Measurements from ENCODE around the gene UGT1A6. TPM values are rescaled to one million over a fixed set of nuclear protein-coding genes. Genes with fewer than 3 reads are reported as not detected.
A peak's percentile ranks its signal among the peaks of the same experiment; 100 is the strongest.

Gene UGT1A6
- total RNA-seq, 1 donor from 2014 or later: 1.9 TPM

DNA sequence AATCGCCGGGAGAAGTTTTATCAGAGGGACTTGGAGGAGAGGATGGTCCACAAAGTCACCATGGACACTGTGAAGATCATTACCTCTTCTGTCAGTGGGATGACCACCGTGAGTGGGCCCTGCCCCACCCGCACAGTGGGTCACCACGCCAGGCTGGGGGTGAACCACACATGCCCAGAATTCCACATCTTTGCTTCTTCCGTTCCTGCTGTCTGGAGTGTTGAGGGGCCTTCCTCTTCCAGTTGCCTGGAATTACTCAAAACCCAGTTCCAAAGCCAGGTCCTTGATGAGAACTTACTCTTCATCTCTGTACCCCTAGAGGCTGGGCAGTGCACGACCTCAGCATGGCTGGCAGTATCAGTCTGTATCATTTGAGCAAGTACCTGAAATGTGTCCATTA, 107.5 kb downstream of the UGT1A6 start:
- no peak overlapping the region for H3K4me3 Mint-ChIP-seq
- peaks cover 25% of the 10 kb centered on the region for H3K27me3 Mint-ChIP-seq
- DNase-seq (ENCODE audit: extremely low spot score, unreplicated experiment): no peak
- H3K4me1 Mint-ChIP-seq (ENCODE audit: unreplicated experiment): no peaks in the 10 kb centered on the region
- no peaks in the 10 kb centered on the region for H3K36me3 Mint-ChIP-seq
- no peak overlapping the region for H3K27ac Mint-ChIP-seq
- no peaks in the 10 kb centered on the region for H3K9me3 Mint-ChIP-seq
- TF ChIP-seq, protein P1, sequence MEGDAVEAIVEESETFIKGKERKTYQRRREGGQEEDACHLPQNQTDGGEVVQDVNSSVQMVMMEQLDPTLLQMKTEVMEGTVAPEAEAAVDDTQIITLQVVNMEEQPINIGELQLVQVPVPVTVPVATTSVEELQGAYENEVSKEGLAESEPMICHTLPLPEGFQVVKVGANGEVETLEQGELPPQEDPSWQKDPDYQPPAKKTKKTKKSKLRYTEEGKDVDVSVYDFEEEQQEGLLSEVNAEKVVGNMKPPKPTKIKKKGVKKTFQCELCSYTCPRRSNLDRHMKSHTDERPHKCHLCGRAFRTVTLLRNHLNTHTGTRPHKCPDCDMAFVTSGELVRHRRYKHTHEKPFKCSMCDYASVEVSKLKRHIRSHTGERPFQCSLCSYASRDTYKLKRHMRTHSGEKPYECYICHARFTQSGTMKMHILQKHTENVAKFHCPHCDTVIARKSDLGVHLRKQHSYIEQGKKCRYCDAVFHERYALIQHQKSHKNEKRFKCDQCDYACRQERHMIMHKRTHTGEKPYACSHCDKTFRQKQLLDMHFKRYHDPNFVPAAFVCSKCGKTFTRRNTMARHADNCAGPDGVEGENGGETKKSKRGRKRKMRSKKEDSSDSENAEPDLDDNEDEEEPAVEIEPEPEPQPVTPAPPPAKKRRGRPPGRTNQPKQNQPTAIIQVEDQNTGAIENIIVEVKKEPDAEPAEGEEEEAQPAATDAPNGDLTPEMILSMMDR (conservative IDR thresholded peaks at IDR 0.05): no peak

DNA sequence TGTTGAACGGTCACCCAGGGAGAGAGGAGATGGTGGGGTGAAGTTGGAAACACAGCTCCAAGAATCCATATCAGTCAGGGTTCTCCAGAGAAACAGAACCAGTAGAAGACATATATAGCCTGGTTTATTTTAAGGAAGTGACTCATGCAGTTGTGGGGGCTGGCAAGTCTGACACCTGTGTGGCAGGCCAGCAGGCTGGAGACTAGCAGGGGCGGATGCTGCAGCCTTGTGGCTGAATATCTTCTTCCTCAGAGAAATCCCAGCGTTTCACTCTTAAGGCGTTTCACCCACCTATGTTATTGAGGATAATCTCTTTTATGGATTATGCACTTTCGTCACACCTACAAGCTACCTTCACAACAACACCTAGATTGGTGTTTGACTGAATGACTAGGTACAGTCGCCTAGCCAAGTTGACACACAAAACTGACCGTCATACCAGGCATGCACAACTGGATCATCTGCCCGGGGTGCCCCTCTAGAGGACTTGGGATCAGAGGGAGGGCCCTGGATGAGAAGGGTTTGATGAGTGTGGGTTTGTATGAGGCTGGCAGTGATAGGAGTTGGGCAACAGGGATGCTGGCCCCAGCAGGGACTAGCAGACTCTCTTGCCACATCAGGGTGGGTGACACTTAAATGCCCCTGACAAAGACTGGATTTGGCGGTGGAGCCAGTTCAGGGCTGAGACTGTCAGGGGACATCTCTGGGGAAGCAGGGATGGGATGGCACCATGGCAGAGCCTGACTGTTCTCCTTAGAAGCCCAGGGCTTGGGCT, 108.9 kb downstream of the UGT1A6 start:
- H3K27me3 Mint-ChIP-seq: peaks cover 27% of the 10 kb centered on the region
- no peaks in the 10 kb centered on the region for H3K36me3 Mint-ChIP-seq
- H3K4me1 Mint-ChIP-seq (ENCODE audit: unreplicated experiment): no peaks in the 10 kb centered on the region
- H3K4me3 Mint-ChIP-seq: no peak overlapping the region
- DNase-seq (ENCODE audit: extremely low spot score, unreplicated experiment): peak; percentile 43
- TF ChIP-seq, protein P1 (conservative IDR thresholded peaks at IDR 0.05): no peak
- no peaks in the 10 kb centered on the region for H3K9me3 Mint-ChIP-seq
- H3K27ac Mint-ChIP-seq: no peak overlapping the region

DNA sequence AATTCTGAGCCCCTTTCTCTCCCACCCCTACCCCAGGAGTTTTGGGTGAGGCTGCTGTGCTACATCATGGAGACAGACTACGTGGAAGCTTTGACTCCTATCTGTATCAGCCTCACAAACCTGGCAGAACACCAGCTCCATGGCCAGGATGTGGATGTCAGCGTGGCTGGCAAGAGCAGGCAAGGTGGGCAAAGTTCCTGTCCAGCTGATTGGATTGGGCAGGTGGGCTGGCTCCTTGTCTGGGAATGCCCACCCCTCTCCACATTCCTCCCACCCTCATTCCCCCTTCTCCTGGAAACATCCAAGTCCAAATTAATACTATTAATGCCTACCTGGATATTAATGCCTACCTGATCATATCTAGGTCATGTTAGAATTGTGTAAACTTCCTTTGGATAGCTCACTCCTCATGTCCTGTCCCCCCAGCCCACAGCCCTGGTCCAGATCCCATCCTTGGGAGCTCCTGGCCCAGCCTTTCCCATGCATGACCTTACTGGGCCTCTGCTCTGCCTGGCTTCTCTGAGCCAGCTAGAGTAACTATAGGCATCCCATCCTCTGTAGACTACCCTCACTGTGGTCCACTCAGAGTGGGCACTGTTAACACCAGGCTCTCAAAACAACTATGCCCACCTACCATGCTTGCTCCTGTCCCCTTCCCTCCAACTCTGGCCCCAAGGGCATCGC, 109.6 kb downstream of the UGT1A6 start:
- Mint-ChIP-seq H3K27me3 (peaks cover 27% of the 10 kb centered on the region), H3K4me1 (ENCODE audit: unreplicated experiment) (no peaks in the 10 kb centered on the region), H3K4me3 (no peak overlapping the region), H3K9me3 (no peaks in the 10 kb centered on the region), H3K27ac (no peak overlapping the region), H3K36me3 (no peaks in the 10 kb centered on the region)
- TF ChIP-seq, protein P1 (conservative IDR thresholded peaks at IDR 0.05): no peak
- peak; percentile 50 for DNase-seq (ENCODE audit: extremely low spot score, unreplicated experiment)

DNA sequence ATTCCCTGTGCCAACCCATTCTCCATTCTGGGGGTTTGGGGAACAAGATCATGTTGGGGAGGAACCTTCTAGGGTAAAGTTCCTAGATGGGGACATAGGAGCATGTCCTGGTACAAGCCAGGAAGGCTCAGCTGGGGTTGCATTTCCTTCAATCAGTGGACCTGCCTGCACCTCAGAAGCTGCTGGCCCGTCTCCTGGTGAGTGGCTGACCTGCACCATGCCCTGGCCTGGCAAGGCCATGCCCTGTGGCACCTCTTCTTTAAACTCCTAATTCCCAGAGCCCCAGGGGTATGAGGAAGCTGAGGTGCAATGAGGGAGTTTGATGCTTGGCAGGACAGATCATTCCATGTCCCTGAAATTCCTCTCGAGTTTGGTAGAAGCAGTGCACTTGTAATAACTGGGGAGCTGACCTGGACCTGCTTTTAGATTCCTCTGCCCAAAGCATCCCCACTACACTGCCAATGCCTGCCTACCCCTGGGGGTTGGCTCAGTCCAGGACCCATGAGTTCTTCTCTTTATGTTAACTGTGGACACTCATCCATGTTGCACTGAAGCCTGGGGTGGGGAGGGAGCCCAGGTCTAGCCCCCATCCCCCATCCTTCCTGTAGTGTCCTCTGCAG, 110.7 kb downstream of the UGT1A6 start:
- peak; percentile 36 for DNase-seq (ENCODE audit: extremely low spot score, unreplicated experiment)
- TF ChIP-seq, protein P1 (conservative IDR thresholded peaks at IDR 0.05): no peak
- H3K36me3 Mint-ChIP-seq: no peaks in the 10 kb centered on the region

DNA sequence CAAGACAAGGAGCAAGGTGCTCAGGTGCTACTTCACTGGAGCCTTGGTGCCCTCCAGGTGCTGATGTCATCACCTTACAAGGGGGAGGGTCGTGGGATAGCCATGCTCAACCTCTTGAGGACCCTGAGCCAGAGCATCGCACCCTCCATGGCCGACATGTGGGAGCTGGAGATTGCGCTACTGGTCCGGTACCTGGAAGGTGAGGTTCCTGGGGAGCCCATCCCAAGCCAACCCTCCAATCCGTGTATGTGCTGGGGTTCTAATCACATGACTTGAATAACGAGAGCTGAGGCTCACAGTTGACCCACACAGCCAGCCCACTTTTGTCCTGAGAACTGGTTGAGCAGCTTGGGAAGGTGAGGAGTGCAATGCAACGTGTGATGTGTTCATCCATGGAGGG, 111.3 kb downstream of the UGT1A6 start:
- Mint-ChIP-seq H3K27me3 (peaks cover 27% of the 10 kb centered on the region), H3K4me1 (ENCODE audit: unreplicated experiment) (no peaks in the 10 kb centered on the region), H3K36me3 (no peaks in the 10 kb centered on the region), H3K27ac (no peak overlapping the region), H3K9me3 (no peaks in the 10 kb centered on the region), H3K4me3 (no peak overlapping the region)
- DNase-seq (ENCODE audit: extremely low spot score, unreplicated experiment): peak; percentile 45
- TF ChIP-seq, protein P1 (conservative IDR thresholded peaks at IDR 0.05): no peak

More for the DNA sequence above, 110.7 kb downstream of the UGT1A6 start:
- no peaks in the 10 kb centered on the region for H3K9me3 Mint-ChIP-seq
- no peak overlapping the region for H3K27ac Mint-ChIP-seq
- H3K27me3 Mint-ChIP-seq: peaks cover 27% of the 10 kb centered on the region
- no peaks in the 10 kb centered on the region for H3K4me1 Mint-ChIP-seq (ENCODE audit: unreplicated experiment)
- no peak overlapping the region for H3K4me3 Mint-ChIP-seq
